GM18505 (cell line): ENCODE measurements around the gene NTM.

ENCODE experiments used
- ATAC-seq: cut with Tn5 transposase; IDR thresholded peaks from one replicate; pipeline ENCODE4 v1.9.1; 2021; ENCODE audit not compliant: unreplicated experiment
- POLR2A ChIP-seq: IDR thresholded peaks from 4 replicates; pipeline ENCODE4 v1.6.1; 2011; ENCODE audit warnings: borderline replicate concordance; ENCODE audit not compliant: insufficient read depth, insufficient read length; ENCODE audit errors: extremely low read depth

Gene NTM

DNA sequence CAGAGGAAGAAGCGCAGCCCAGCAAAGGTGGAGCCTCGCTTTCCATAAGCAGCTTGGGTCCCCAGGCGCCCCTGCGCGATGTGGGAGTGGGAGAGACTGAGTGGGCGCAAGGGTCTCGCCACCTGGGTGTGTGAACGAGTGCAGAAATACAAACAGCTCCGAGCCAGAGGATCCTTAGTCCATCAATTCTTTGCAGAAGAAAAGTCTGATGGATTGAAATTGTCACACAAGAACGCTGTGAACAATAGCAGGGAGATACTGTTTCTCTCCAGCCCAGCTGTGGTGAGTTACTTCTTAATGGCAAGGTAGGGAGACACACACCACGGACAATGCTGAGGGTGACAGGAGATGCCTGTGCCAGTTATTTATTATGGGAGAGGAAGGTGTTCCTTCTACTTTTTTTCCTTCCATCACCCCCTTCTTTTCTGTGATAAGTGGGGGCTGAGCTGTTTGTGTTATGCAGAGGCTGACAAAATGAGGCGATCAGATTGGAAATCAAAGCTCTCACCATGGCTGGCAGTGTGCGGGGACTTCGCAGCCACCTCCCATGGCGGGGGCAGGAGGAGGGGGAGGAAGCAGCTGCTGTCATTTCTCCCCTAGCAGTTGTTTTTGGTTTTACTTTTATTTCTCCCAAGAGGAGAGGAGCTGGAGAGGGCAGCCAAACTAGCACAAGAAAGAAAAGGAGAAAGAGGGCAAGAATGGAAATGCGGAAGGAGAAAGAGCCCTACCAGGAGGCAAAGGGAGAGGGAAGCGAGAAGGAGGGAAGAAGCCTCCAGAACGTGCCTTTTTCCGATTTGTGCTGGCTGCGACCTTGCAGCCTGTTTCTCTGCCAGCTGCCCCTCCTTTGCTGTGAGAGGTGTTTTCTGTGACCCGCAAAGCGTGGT is 755.8 kb downstream of the NTM start:
- no peak for ATAC-seq
- TF ChIP-seq POLR2A, result no peak

DNA sequence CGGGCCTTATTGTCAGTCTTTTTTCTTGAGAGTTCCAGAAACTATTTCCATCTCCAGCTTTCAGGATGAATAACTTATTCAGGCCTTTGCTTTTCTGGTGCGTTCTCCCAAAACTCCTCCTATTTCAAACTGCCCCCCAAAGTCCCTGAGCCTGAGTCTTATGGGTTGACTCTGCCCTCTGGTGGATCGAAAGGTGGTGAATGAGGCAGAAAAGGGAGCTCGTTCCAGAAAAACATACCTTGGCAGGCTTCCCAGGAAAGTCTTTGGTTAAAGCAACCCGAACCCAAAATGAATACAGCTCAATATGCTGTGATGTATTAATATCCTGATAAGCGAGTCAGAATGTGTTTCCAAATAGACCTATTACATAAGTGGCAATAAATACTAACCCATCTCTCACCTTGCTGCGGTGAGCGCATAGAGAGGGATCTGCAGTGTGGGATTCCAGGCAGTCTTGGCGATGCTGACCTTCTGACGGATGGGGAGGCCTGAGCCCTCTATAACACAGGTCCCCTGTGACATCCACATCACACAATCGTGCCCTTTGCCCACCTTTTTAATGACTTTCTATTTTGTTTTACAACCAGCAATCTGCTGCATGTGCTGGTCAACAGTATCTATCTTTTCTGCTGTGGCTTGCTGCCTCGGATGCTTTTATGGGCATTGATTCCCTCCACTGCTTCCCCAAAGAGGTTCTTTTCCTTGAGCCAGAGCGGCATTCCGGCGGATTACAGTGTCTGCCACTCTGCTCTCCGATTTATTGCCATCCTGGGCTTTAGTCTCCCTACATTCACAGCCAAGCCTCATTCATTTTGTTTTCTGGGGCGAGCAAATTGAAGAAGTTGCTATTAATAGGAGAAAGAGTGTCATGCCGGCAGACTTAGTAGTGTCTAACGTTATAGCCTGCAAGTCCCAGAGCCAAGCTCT is 756.8 kb downstream of the NTM start:
- no peak for ATAC-seq
- TF ChIP-seq POLR2A, result no peak

- no peak for ATAC-seq
- TF ChIP-seq POLR2A, result no peak
Observed at GRCh38 chr11:132127900-132128288, 757.5 kb downstream of the NTM start.

DNA sequence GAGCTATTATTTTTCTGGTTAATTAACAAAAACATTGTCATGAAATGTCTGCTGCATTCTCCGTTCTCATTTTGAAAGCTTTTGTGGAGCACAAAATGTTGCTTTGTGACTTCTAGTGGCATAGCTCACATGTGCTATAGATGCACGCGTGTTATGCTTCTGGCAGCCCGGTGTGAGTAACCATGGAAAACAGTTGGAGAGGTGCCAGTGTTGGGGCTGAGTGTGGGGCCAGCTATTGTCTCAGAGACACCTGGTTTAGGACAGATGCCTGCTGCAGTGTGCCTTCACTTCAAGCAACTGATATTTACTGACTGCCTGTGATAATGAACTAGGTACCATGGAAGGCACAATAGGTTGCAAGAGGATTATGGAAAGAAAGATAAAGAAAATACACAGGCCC is 760.6 kb downstream of the NTM start:
- TF ChIP-seq POLR2A, result no peak
- ATAC-seq, result no peak

DNA sequence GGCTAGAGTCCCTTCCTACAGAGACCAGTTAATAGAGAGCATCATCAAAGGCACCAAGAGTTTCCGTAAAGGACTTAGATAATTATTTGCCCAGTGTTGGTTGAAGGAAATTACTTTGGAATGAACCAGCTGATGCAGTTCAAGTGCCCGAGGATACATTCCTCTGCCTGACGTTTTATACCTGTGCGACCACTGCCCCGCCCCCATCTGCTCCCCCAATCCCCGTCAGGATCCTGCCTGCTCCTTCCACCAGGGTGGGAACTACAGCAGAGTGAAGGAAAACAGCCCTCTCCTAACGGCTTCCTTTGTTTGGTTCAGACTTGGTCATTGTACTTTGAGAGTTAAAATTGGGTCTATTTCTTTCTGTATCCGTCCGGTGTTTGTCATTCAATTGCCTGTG is 761.5 kb downstream of the NTM start:
- ATAC-seq, result no peak
- TF ChIP-seq POLR2A, result no peak

GRCh38 chr11:132134322-132134721 is 763.9 kb downstream of the NTM start:
- TF ChIP-seq POLR2A, result no peak
- no peak for ATAC-seq

- no peak for TF ChIP-seq POLR2A
- ATAC-seq, result no peak
Observed at GRCh38 chr11:132137289-132137980, 767.0 kb downstream of the NTM start.

DNA sequence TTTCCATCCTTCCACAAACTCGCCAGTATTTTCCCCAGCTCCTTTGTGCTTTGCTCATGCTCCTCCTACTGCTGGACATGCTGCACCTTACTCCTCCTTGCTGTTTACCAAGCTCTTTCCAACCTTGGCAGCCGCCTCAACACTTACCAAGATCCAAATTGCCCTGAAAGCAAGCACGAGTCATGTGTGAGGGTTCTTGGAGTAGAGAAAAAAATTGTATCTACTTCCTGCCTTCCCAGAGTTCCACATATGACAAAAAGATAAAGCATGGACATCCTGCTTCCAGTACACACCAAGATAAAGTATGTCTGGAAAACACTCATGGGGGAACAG is 767.5 kb downstream of the NTM start:
- no peak for ATAC-seq

DNA sequence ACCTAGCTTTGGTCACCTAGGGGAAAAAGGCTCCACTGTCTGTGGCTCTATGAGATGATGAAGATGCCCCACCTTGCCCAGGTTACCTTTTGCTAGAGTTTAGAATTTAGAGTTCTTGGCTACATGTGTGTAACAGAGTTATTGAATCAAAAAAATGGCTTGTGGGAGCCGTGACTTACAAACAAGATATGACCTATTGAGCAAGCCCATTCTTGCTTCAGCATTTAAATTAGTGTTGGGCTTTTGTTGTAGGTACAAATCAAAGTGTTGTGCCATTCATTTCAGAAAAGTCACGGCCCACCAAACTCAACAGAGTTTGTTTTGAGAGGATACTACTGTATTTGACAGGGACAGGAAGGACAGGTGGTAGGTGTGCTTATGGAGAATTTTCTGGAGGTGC is 768.8 kb downstream of the NTM start:
- TF ChIP-seq POLR2A, result no peak
- no peak for ATAC-seq

More for the DNA sequence above, 767.5 kb downstream of the NTM start:
- no peak for TF ChIP-seq POLR2A

GRCh38 chr11:132140056-132140455 is 769.6 kb downstream of the NTM start:
- TF ChIP-seq POLR2A, result no peak
- no peak for ATAC-seq

GRCh38 chr11:132142121-132142520 is 771.7 kb downstream of the NTM start:
- no peak for ATAC-seq
- no peak for TF ChIP-seq POLR2A

DNA sequence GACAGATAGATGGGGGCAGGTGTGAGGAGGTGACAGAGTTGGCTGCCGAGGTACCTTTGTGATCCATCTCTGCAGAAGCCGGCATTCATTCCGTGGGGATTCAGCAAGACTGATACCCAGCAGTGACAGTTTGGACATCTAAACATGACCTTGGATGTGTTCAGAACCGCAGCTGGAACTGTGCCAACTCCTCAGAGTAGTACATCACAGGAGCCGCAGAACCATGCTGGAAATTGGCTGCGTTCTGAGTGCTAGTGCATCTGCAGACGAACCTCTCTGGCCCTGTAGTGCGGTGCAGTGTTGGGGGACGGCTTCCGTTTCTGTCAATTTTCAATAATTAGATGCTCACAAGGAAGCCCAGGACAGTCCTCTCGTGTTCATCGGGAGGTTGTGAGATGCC is 772.1 kb downstream of the NTM start:
- ATAC-seq, result no peak
- no peak for TF ChIP-seq POLR2A

- ATAC-seq, result no peak
- TF ChIP-seq POLR2A, result no peak
Observed at GRCh38 chr11:132147464-132147863, 777.0 kb downstream of the NTM start.
